Measurements from ENCODE around the gene ONECUT1. TPM values are rescaled to one million over a fixed set of nuclear protein-coding genes. Genes with fewer than 3 reads are reported as not detected.

Gene ONECUT1
- total and polyA plus RNA-seq, 11 donors: not detected

GRCh38 chr15:52759969-52760368, 30.2 kb downstream of the ONECUT1 start:
- ATAC-seq (no peak), DNase-seq (no peak)
- no peaks in the 10 kb centered on the region for H3K9me3 ChIP-seq
- TF ChIP-seq CTCF (IDR thresholded peaks at IDR 0.05) (no peak), POLR2A (IDR thresholded peaks at IDR 0.05) (no peak)
- no peak overlapping the region for H3K27ac ChIP-seq
- 63 to 85% (median 83%) methylated on average over 4 to 6 of the region's 6 CpGs for WGBS, 4 donors
- intact Hi-C loops (cut with DNase I): loop anchor here in 1 of 10 donors (2.0 kb wide), 1 partner anchor 37 kb away; no protein-coding TSS in a partner anchor
- no peaks in the 10 kb centered on the region for H3K4me1 ChIP-seq
- H3K4me3 ChIP-seq: no peak overlapping the region
- peaks cover 0 to 18% (median 0%) of the 10 kb centered on the region in 9 donors for H3K27me3 ChIP-seq
- H3K36me3 ChIP-seq: no peaks in the 10 kb centered on the region

GRCh38 chr15:52757496-52757895, 32.6 kb downstream of the ONECUT1 start:
- Histone ChIP-seq H3K27ac (no peak overlapping the region), H3K9me3 (no peaks in the 10 kb centered on the region), H3K4me3 (no peak overlapping the region), H3K4me1 (no peaks in the 10 kb centered on the region), H3K36me3 (no peaks in the 10 kb centered on the region), H3K27me3 (peaks cover 0 to 32% (median 3%) of the 10 kb centered on the region in 9 donors)
- intact Hi-C loops (cut with DNase I): no loop called here
- ATAC-seq (no peak), DNase-seq (no peak)
- TF ChIP-seq CTCF (IDR thresholded peaks at IDR 0.05) (no peak), POLR2A (IDR thresholded peaks at IDR 0.05) (no peak)
- WGBS, 4 donors: 82 to 87% (median 85%) methylated on average over 6 of the region's 6 CpGs

GRCh38 chr15:52751522-52751921, 38.6 kb downstream of the ONECUT1 start:
- intact Hi-C loops (cut with DNase I): no loop called here

GRCh38 chr15:52749258-52749657, 40.9 kb downstream of the ONECUT1 start:
- WGBS, 4 donors: 49 to 59% (median 57%) methylated on average over 4 of the region's 4 CpGs
- ATAC-seq: no peak
- peaks cover 0 to 64% (median 11%) of the 10 kb centered on the region in 9 donors for H3K27me3 ChIP-seq
- intact Hi-C loops (cut with DNase I): no loop called here
- TF ChIP-seq CTCF (IDR thresholded peaks at IDR 0.05) (no peak), POLR2A (IDR thresholded peaks at IDR 0.05) (no peak)
- no peaks in the 10 kb centered on the region for H3K4me1 ChIP-seq
- H3K36me3 ChIP-seq: no peaks in the 10 kb centered on the region
- H3K9me3 ChIP-seq: no peaks in the 10 kb centered on the region
- DNase-seq: no peak
- no peak overlapping the region for H3K4me3 ChIP-seq
- no peak overlapping the region for H3K27ac ChIP-seq

More at GRCh38 chr15:52751522-52751921, 38.6 kb downstream of the ONECUT1 start:
- Histone ChIP-seq H3K27ac (no peak overlapping the region), H3K4me1 (no peaks in the 10 kb centered on the region), H3K9me3 (no peaks in the 10 kb centered on the region), H3K36me3 (no peaks in the 10 kb centered on the region), H3K27me3 (peaks cover 0 to 65% (median 11%) of the 10 kb centered on the region in 9 donors), H3K4me3 (no peak overlapping the region)
- 67 to 78% (median 74%) methylated on average over 2 of the region's 2 CpGs for WGBS, 4 donors
- TF ChIP-seq CTCF (IDR thresholded peaks at IDR 0.05): no peak
- no peak for TF ChIP-seq POLR2A (IDR thresholded peaks at IDR 0.05)
- ATAC-seq: no peak
- DNase-seq: no peak
